ENCODE data around the gene SVOP. TPM values are rescaled to one million over a fixed set of nuclear protein-coding genes. Genes with fewer than 3 reads are reported as not detected.

Gene SVOP
- total and polyA plus RNA-seq, 2 experiments from 2014 or later, result 0.10 TPM; not detected in 1

- no peak for DNase-seq (ENCODE audit: low spot score)
Observed at GRCh38 chr12:108899145-108899544, 121.7 kb downstream of the SVOP start.

GRCh38 chr12:108896817-108897216, 124.1 kb downstream of the SVOP start:
- TF ChIP-seq STAT1 (IDR thresholded peaks at IDR 0.05; ENCODE audit: unreplicated experiment) (no peak), EZH2 (IDR thresholded peaks at IDR 0.05; ENCODE audit: low read depth, unreplicated experiment) (no peak)
- TF ChIP-seq, protein P1, sequence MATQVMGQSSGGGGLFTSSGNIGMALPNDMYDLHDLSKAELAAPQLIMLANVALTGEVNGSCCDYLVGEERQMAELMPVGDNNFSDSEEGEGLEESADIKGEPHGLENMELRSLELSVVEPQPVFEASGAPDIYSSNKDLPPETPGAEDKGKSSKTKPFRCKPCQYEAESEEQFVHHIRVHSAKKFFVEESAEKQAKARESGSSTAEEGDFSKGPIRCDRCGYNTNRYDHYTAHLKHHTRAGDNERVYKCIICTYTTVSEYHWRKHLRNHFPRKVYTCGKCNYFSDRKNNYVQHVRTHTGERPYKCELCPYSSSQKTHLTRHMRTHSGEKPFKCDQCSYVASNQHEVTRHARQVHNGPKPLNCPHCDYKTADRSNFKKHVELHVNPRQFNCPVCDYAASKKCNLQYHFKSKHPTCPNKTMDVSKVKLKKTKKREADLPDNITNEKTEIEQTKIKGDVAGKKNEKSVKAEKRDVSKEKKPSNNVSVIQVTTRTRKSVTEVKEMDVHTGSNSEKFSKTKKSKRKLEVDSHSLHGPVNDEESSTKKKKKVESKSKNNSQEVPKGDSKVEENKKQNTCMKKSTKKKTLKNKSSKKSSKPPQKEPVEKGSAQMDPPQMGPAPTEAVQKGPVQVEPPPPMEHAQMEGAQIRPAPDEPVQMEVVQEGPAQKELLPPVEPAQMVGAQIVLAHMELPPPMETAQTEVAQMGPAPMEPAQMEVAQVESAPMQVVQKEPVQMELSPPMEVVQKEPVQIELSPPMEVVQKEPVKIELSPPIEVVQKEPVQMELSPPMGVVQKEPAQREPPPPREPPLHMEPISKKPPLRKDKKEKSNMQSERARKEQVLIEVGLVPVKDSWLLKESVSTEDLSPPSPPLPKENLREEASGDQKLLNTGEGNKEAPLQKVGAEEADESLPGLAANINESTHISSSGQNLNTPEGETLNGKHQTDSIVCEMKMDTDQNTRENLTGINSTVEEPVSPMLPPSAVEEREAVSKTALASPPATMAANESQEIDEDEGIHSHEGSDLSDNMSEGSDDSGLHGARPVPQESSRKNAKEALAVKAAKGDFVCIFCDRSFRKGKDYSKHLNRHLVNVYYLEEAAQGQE (IDR thresholded peaks at IDR 0.05; ENCODE audit: unreplicated experiment), result no peak

More at GRCh38 chr12:108899145-108899544, 121.7 kb downstream of the SVOP start:
- Mint-ChIP-seq H3K9me3 (peaks cover 5% of the 10 kb centered on the region; the same call in 1 of the 3 replicates), H3K4me1 (no peaks in the 10 kb centered on the region), H3K4me3 (no peak overlapping the region), H3K36me3 (ENCODE audit: low read depth) (no peaks in the 10 kb centered on the region), H3K27ac (no peak overlapping the region), H3K27me3 (ENCODE audit: insufficient read depth, low read depth, poor library complexity) (peaks cover 3% of the 10 kb centered on the region)
- no peaks in the 10 kb centered on the region for H3K79me2 ChIP-seq (replicated peaks; ENCODE audit: insufficient read depth)
- 0 out of 2 replicates have a peak, but pooled peaks cover 12% of the 10 kb centered on the region for H3K9me2 ChIP-seq (ENCODE audit: insufficient read depth)
- H3K27ac ChIP-seq (ENCODE audit: low read depth), result no peak overlapping the region
- H3K36me3 ChIP-seq (ENCODE audit: insufficient read depth), result no peaks in the 10 kb centered on the region
- no peak overlapping the region for H2AFZ ChIP-seq
- H3K27me3 ChIP-seq (ENCODE audit: insufficient read depth), result no peaks in the 10 kb centered on the region
- H3F3A ChIP-seq (replicated peaks; ENCODE audit: low read depth), result no peaks in the 10 kb centered on the region
- no peak for ATAC-seq
- TF ChIP-seq STAT1 (IDR thresholded peaks at IDR 0.05; ENCODE audit: unreplicated experiment), result no peak
- TF ChIP-seq ZNF114 (CRISPR knock-in tag; IDR thresholded peaks at IDR 0.05), result no peak
- TF ChIP-seq, protein P2, sequence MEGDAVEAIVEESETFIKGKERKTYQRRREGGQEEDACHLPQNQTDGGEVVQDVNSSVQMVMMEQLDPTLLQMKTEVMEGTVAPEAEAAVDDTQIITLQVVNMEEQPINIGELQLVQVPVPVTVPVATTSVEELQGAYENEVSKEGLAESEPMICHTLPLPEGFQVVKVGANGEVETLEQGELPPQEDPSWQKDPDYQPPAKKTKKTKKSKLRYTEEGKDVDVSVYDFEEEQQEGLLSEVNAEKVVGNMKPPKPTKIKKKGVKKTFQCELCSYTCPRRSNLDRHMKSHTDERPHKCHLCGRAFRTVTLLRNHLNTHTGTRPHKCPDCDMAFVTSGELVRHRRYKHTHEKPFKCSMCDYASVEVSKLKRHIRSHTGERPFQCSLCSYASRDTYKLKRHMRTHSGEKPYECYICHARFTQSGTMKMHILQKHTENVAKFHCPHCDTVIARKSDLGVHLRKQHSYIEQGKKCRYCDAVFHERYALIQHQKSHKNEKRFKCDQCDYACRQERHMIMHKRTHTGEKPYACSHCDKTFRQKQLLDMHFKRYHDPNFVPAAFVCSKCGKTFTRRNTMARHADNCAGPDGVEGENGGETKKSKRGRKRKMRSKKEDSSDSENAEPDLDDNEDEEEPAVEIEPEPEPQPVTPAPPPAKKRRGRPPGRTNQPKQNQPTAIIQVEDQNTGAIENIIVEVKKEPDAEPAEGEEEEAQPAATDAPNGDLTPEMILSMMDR (conservative IDR thresholded peaks at IDR 0.05; ENCODE audit: low read depth in 2 of 2), result no peak
- TF ChIP-seq CREB1 (CRISPR knock-in tag; IDR thresholded peaks at IDR 0.05; ENCODE audit: low read depth), result no peak
- no peaks in the 10 kb centered on the region for H4K20me1 ChIP-seq (replicated peaks; ENCODE audit: insufficient read depth)
- H3K4me3 ChIP-seq, result no peak overlapping the region
- no peaks in the 10 kb centered on the region for H3K4me1 ChIP-seq (ENCODE audit: insufficient read depth)
- no peak overlapping the region for H3K4me2 ChIP-seq

More at GRCh38 chr12:108896817-108897216, 124.1 kb downstream of the SVOP start:
- Mint-ChIP-seq H3K27me3 (ENCODE audit: insufficient read depth, low read depth, poor library complexity) (peaks cover 3% of the 10 kb centered on the region), H3K4me1 (no peaks in the 10 kb centered on the region), H3K4me3 (no peak overlapping the region), H3K36me3 (ENCODE audit: low read depth) (no peaks in the 10 kb centered on the region), H3K27ac (no peak overlapping the region), H3K9me3 (peaks cover 5% of the 10 kb centered on the region; the same call in 1 of the 3 replicates)
- H3K4me1 ChIP-seq (ENCODE audit: insufficient read depth), result no peaks in the 10 kb centered on the region
- H3K27ac ChIP-seq (ENCODE audit: low read depth), result no peak overlapping the region
- ATAC-seq, result no peak
- H3K4me2 ChIP-seq, result no peak overlapping the region
- no peak overlapping the region for H2AFZ ChIP-seq
- no peaks in the 10 kb centered on the region for H3K79me2 ChIP-seq (replicated peaks; ENCODE audit: insufficient read depth)
- H3F3A ChIP-seq (replicated peaks; ENCODE audit: low read depth), result no peaks in the 10 kb centered on the region
- no peak overlapping the region for H3K4me3 ChIP-seq
- H3K9me2 ChIP-seq (ENCODE audit: insufficient read depth), result 0 out of 2 replicates have a peak, but pooled peaks cover 12% of the 10 kb centered on the region
- H3K36me3 ChIP-seq (ENCODE audit: insufficient read depth), result no peaks in the 10 kb centered on the region
- H3K27me3 ChIP-seq (ENCODE audit: insufficient read depth), result no peaks in the 10 kb centered on the region
- DNase-seq (ENCODE audit: low spot score), result no peak
- no peaks in the 10 kb centered on the region for H4K20me1 ChIP-seq (replicated peaks; ENCODE audit: insufficient read depth)

All from GM23338 (cell line).